B cell (primary cell): ENCODE results near the gene FAM107B. TPM values are rescaled to one million over a fixed set of nuclear protein-coding genes. Genes with fewer than 3 reads are reported as not detected.

Experiments used
- ATAC-seq: fragments of 200-7000 bp; cut with Tn5 transposase; one replicate; pipeline ENCODE4 v1.10.0; 2021; ENCODE audit warnings: low read depth, mild to moderate bottlenecking, moderate number of reproducible peaks, moderate library complexity
- CTCF ChIA-PET: fragments of 350-600 bp; sonication (Branson Sonifier 250); formaldehyde crosslinking; loops from one replicate; lab custom pipeline; 2021; ENCODE audit warnings: antibody characterized with exemption, inconsistent platforms; lab: Charles Lee
- POLR2A ChIA-PET: fragments of 350-600 bp; sonication (Branson Sonifier 250); formaldehyde crosslinking; loops from one replicate; lab custom pipeline; 2021; ENCODE audit warnings: antibody characterized with exemption; lab: Charles Lee
- DNase-seq: peaks from one replicate; pipeline ENCODE4 v3.0.0; 2013
- H2AFZ ChIP-seq: 2 replicates; pipeline ENCODE4 v1.6.1; 2012; ENCODE audit warnings: mild to moderate bottlenecking, low read depth, low read length; ENCODE audit not compliant: insufficient read depth, poor library complexity, severe bottlenecking
- H3K27ac ChIP-seq, 2 donors: 1 replicate in 1 of 2; 2 replicates in 1 of 2; pipeline ENCODE4 v1.5.1; 2012 to 2013; ENCODE audit warnings: low read length in 2 of 2, mild to moderate bottlenecking in 2 of 2, moderate library complexity in 1 of 2
- H3K27me3 ChIP-seq, 4 experiments: fragments of 200-600 bp in 1 of 4; sonication (generic) in 1 of 4; replicated peaks in 1 of 4; 1 replicate in 2 of 4; 2 replicates in 2 of 4; pipeline versions ENCODE4 v1.6.1 to v1.7.0; 2013 to 2016; ENCODE audit warnings: low read length in 3 of 4, mild to moderate bottlenecking in 2 of 4, mixed read lengths in 1 of 4, moderate library complexity in 1 of 4; ENCODE audit not compliant: insufficient read depth in 4 of 4, control insufficient read depth in 3 of 4; ENCODE audit errors: control extremely low read depth in 1 of 4
- H3K36me3 ChIP-seq, 2 experiments: replicated peaks in 1 of 2; 1 replicate in 1 of 2; 2 replicates in 1 of 2; pipeline versions ENCODE4 v1.6.1 to v1.7.1; 2013; ENCODE audit warnings: low read length in 1 of 2; ENCODE audit not compliant: insufficient read depth in 2 of 2, control insufficient read depth in 1 of 2; ENCODE audit errors: control extremely low read depth in 1 of 2, extremely low read depth in 1 of 2
- H3K4me1 ChIP-seq, 2 donors: fragments of 200-600 bp in 1 of 2; sonication (generic) in 1 of 2; 1 replicate in 1 of 2; 2 replicates in 1 of 2; pipeline versions ENCODE4 v1.5.1 to v1.6.1; 2013 to 2017; ENCODE audit warnings: low read length in 2 of 2; ENCODE audit not compliant: control insufficient read depth in 2 of 2, insufficient read depth in 2 of 2
- H3K4me2 ChIP-seq: replicated peaks from 2 replicates; pipeline ENCODE3; 2012; ENCODE audit warnings: mild to moderate bottlenecking, low read depth, low read length; ENCODE audit not compliant: poor library complexity, severe bottlenecking
- H3K4me3 ChIP-seq, 5 experiments: fragments of 200-600 bp in 1 of 5; sonication (generic) in 1 of 5; 1 replicate in 3 of 5; 2 replicates in 2 of 5; pipeline versions ENCODE4 v1.5.1 to v1.7.0; 2011 to 2016; ENCODE audit warnings: low read length in 4 of 5, mild to moderate bottlenecking in 4 of 5, low read depth in 2 of 5, control low read depth in 1 of 5, moderate library complexity in 1 of 5; ENCODE audit not compliant: insufficient read depth in 1 of 5; ENCODE audit errors: control extremely low read depth in 1 of 5, extremely low read depth in 1 of 5
- H3K79me2 ChIP-seq: fragments of 200-600 bp; sonication (generic); one replicate; pipeline ENCODE4 v1.6.0; 2016; ENCODE audit warnings: low read length; ENCODE audit not compliant: control insufficient read depth, insufficient read depth
- H3K9ac ChIP-seq: fragments of 200-600 bp; sonication (generic); 2 replicates; pipeline ENCODE4 v1.6.1; 2017; ENCODE audit warnings: mild to moderate bottlenecking, low read length, moderate library complexity
- H3K9me3 ChIP-seq, 3 donors: one replicate each; pipeline versions ENCODE4 v1.6.1 to v1.7.1; 2013; ENCODE audit warnings: low read length in 2 of 3; ENCODE audit not compliant: control insufficient read depth in 2 of 3, insufficient read depth in 1 of 3; ENCODE audit errors: control extremely low read depth in 1 of 3
- H4K20me1 ChIP-seq: 2 replicates; pipeline ENCODE4 v1.6.0; 2012; ENCODE audit warnings: mild to moderate bottlenecking, low read length; ENCODE audit not compliant: insufficient read depth, control insufficient read depth, poor library complexity, severe bottlenecking
- H3K27ac Mint-ChIP-seq: one replicate; pipeline ENCODE4 v1.8.0; 2021; ENCODE audit warnings: mixed read lengths
- H3K27me3 Mint-ChIP-seq: one replicate; pipeline ENCODE4 v1.8.0; 2021; ENCODE audit warnings: mixed read lengths
- H3K4me1 Mint-ChIP-seq: one replicate; pipeline ENCODE4 v1.8.0; 2021; ENCODE audit warnings: mixed read lengths
- H3K4me3 Mint-ChIP-seq: one replicate; pipeline ENCODE4 v1.8.0; 2021; ENCODE audit warnings: mixed read lengths
- H3K9me3 Mint-ChIP-seq: one replicate; pipeline ENCODE4 v1.8.0; 2022; ENCODE audit warnings: mixed read lengths; ENCODE audit not compliant: insufficient read depth
- CTCF ChIP-seq: fragments of 200-600 bp; IDR thresholded peaks from one replicate; pipeline ENCODE4 v1.8.0; 2022; ENCODE audit warnings: antibody characterized with exemption, mild to moderate bottlenecking
- EZH2 ChIP-seq: IDR thresholded peaks from 2 replicates; pipeline ENCODE4 v1.6.1; 2012; ENCODE audit warnings: borderline replicate concordance, low read depth, mild to moderate bottlenecking, moderate library complexity, low read length; ENCODE audit not compliant: insufficient read depth, poor library complexity, severe bottlenecking
- WGBS: methylation state at CpG from one replicate; pipeline ENCODE4 v1.1.5; 2013; ENCODE audit warnings: missing lambda C conversion rate; ENCODE audit not compliant: insufficient coverage; 5-methylcytosine and 5-hydroxymethylcytosine counted together
- intact Hi-C: fragments of 100-400 bp; cut with micrococcal nuclease; formaldehyde crosslinking; loops from one replicate; pipeline ENCODE4 v1.10.0; 2022
- polyA plus RNA-seq: library from polyadenylated mRNA; depleted of rRNA; stranded (reverse); fragments of >200 nt; gene quantifications from 2 replicates; pipeline ENCODE4 v1.2.3, GENCODE V29; 2012
- total RNA-seq, 2 donors: library from RNA; stranded (reverse); fragments of 120-200 nt in 1 of 2; gene quantifications; 1 replicate in 1 of 2; 2 replicates in 1 of 2; pipeline versions ENCODE4 v1.2.3 to v1.2.4, GENCODE V29; 2013 to 2022

Gene FAM107B
- total and polyA plus RNA-seq, 2 donors (not counting 1 experiment from before 2014, with no cell fraction given) = 31.9 to 318 TPM

GRCh38 chr10:14724931-14725330 lies 49.8 kb downstream of the FAM107B start:
- no CpG with 5 or more reads among the region's 2 CpGs for WGBS
- Histone ChIP-seq H3K4me2 (no peak overlapping the region), H3K27me3 (no peaks in the 10 kb centered on the region), H3K9ac (no peak overlapping the region), H2AFZ (no peak overlapping the region), H3K9me3 (peaks cover 0 to 9% (median 0%) of the 10 kb centered on the region in 3 donors), H4K20me1 (no peaks in the 10 kb centered on the region), H3K4me1 (peaks cover 32 to 34% of the 10 kb centered on the region in 2 donors), H3K36me3 (no peaks in the 10 kb centered on the region), H3K27ac (no peak overlapping the region), H3K4me3 (no peak overlapping the region), H3K79me2 (no peaks in the 10 kb centered on the region)
- DNase-seq (no peak), ATAC-seq (no peak)
- H3K9me3 Mint-ChIP-seq = peaks cover 2% of the 10 kb centered on the region
- H3K4me3 Mint-ChIP-seq = no peak overlapping the region
- H3K4me1 Mint-ChIP-seq = peaks cover 44% of the 10 kb centered on the region
- ChIA-PET CTCF (interaction anchor here (1.1 kb wide), 2 partner anchors 14 to 19 kb away, joined by 3 to 4 read pairs; no protein-coding TSS in a partner anchor), POLR2A (no interaction called here)
- no peak for TF ChIP-seq CTCF
- TF ChIP-seq EZH2 = no peak
- peak overlapping the region; percentile 32 for H3K27ac Mint-ChIP-seq
- no peaks in the 10 kb centered on the region for H3K27me3 Mint-ChIP-seq
- intact Hi-C loops = no loop called here

GRCh38 chr10:14723052-14723689 lies 51.5 kb downstream of the FAM107B start:
- Histone ChIP-seq H3K36me3 (no peaks in the 10 kb centered on the region), H3K4me3 (peak overlapping the region in 1 of 5 experiments; percentile 12), H3K27me3 (no peaks in the 10 kb centered on the region), H3K27ac (peak overlapping the region; percentile 22 to 37), H3K9ac (peak overlapping the region; percentile 4), H2AFZ (peak overlapping the region; percentile 65), H3K9me3 (peaks cover 0 to 9% (median 0%) of the 10 kb centered on the region in 3 donors), H3K4me1 (peaks cover 32 to 34% of the 10 kb centered on the region in 2 donors), H3K4me2 (peak overlapping the region; percentile 55), H4K20me1 (no peaks in the 10 kb centered on the region), H3K79me2 (no peaks in the 10 kb centered on the region)
- H3K4me1 Mint-ChIP-seq = peaks cover 43% of the 10 kb centered on the region
- peak; percentile 41 for DNase-seq
- ChIA-PET CTCF (interaction anchor here (1.1 to 1.2 kb wide), 2 partner anchors 21 to 43 kb away, joined by 3 read pairs; no protein-coding TSS in a partner anchor), POLR2A (no interaction called here)
- intact Hi-C loops = loop anchor here (1.0 kb wide), 1 partner anchor 13 kb away; no protein-coding TSS in a partner anchor
- H3K9me3 Mint-ChIP-seq = peaks cover 2% of the 10 kb centered on the region
- peak overlapping the region; percentile 28 for H3K27ac Mint-ChIP-seq
- 43% methylated on average over 3 of the region's 5 CpGs for WGBS
- peak; percentile 51 for ATAC-seq
- H3K4me3 Mint-ChIP-seq = peak overlapping the region; percentile 67
- no peaks in the 10 kb centered on the region for H3K27me3 Mint-ChIP-seq
- TF ChIP-seq EZH2 = no peak
- TF ChIP-seq CTCF = no peak
